ENCODE measurements around the gene SLC7A7.

GRCh38 chr14:22768947-22769346, 46.3 kb downstream of the SLC7A7 start:
- TF ChIP-seq CTCF (IDR thresholded peaks at IDR 0.05) (no peak), POLR2A (IDR thresholded peaks at IDR 0.05) (no peak)
